HEK293 (cell line): ENCODE data around the gene ADAMTS13.

Experiments used
- CTCF ChIA-PET: fragments of 350-600 bp; formaldehyde crosslinking; extraction: SDS; loops from one replicate; lab custom pipeline; 2021; ENCODE audit warnings: antibody characterized with exemption; lab: Yijun Ruan, JAX
- POLR2A ChIA-PET: fragments of 300-600 bp; formaldehyde crosslinking; extraction: SDS; loops from one replicate; lab custom pipeline; 2020; ENCODE audit warnings: antibody characterized with exemption, inconsistent platforms; lab: Yijun Ruan, JAX
- H3K27ac ChIP-seq: fragments of 200-500 bp; sonication (Bioruptor generic); 2 replicates; pipeline ENCODE4 v1.5.1; 2014; ENCODE audit warnings: low read depth, low read length, control low read depth, inconsistent platforms; ENCODE audit errors: extremely low read depth
- H3K36me3 ChIP-seq, 2 experiments: fragments of 200-500 bp in 1 of 2; sonication (Bioruptor generic) in 1 of 2; 1 replicate in 1 of 2; 2 replicates in 1 of 2; pipeline ENCODE4 v1.5.1; 2014 to 2017; ENCODE audit warnings: inconsistent platforms in 2 of 2, low read length in 2 of 2; ENCODE audit not compliant: control insufficient read depth in 2 of 2, insufficient read depth in 1 of 2
- H3K4me1 ChIP-seq: fragments of 200-500 bp; sonication (Bioruptor generic); 2 replicates; pipeline ENCODE4 v1.5.1; 2014; ENCODE audit warnings: mild to moderate bottlenecking, low read length, inconsistent platforms; ENCODE audit not compliant: control insufficient read depth, insufficient read depth
- H3K4me3 ChIP-seq: 2 replicates; pipeline ENCODE4 v1.5.1; 2011; ENCODE audit warnings: low read depth, mild to moderate bottlenecking, control low read depth, low read length, moderate library complexity
- H3K9me3 ChIP-seq: fragments of 200-500 bp; sonication (Bioruptor generic); 2 replicates; pipeline ENCODE4 v1.5.1; 2014; ENCODE audit warnings: low read depth, low read length, inconsistent platforms; ENCODE audit not compliant: control insufficient read depth, insufficient read depth
- HIC1 ChIP-seq: fragments of 450-650 bp; formaldehyde crosslinking; IDR thresholded peaks from 2 replicates; pipeline ENCODE4 v1.5.1; 2016; ENCODE audit warnings: missing biosample characterization, missing genetic modification characterization
- KLF1 ChIP-seq: fragments of 450-650 bp; formaldehyde crosslinking; IDR thresholded peaks from 2 replicates; pipeline ENCODE4 v1.5.1; 2016; ENCODE audit warnings: missing biosample characterization, missing genetic modification characterization
- KLF17 ChIP-seq: fragments of 450-650 bp; formaldehyde crosslinking; IDR thresholded peaks from 2 replicates; pipeline ENCODE4 v1.5.1; 2016; ENCODE audit warnings: missing biosample characterization, missing genetic modification characterization
- SCRT2 ChIP-seq: fragments of 450-650 bp; formaldehyde crosslinking; IDR thresholded peaks from 2 replicates; pipeline ENCODE4 v1.5.1; 2016; ENCODE audit warnings: missing biosample characterization, missing genetic modification characterization
- SP2 ChIP-seq: fragments of 450-650 bp; formaldehyde crosslinking; IDR thresholded peaks from 2 replicates; pipeline ENCODE4 v1.5.1; 2016; ENCODE audit warnings: missing biosample characterization, missing genetic modification characterization
- ZBTB26 ChIP-seq: fragments of 450-650 bp; formaldehyde crosslinking; optimal IDR thresholded peaks from 2 replicates; pipeline ENCODE3; 2016; ENCODE audit warnings: missing biosample characterization, mild to moderate bottlenecking, missing genetic modification characterization
- ZBTB48 ChIP-seq: fragments of 450-650 bp; formaldehyde crosslinking; IDR thresholded peaks from 2 replicates; pipeline ENCODE4 v1.5.1; 2016; ENCODE audit warnings: missing biosample characterization, missing genetic modification characterization
- ZNF10 ChIP-seq: fragments of 450-650 bp; formaldehyde crosslinking; IDR thresholded peaks from 2 replicates; pipeline ENCODE4 v1.5.1; 2017; ENCODE audit warnings: missing biosample characterization, missing genetic modification characterization
- ZNF341 ChIP-seq: fragments of 450-650 bp; formaldehyde crosslinking; IDR thresholded peaks from 2 replicates; pipeline ENCODE4; 2016; ENCODE audit warnings: low read depth, missing biosample characterization, missing genetic modification characterization
- ZNF366 ChIP-seq: fragments of 450-650 bp; formaldehyde crosslinking; conservative IDR thresholded peaks from 2 replicates; pipeline ENCODE4 v1.5.1; 2016; ENCODE audit warnings: missing biosample characterization, missing genetic modification characterization
- ZNF548 ChIP-seq: fragments of 450-650 bp; formaldehyde crosslinking; IDR thresholded peaks from 2 replicates; pipeline ENCODE4 v1.5.1; 2016; ENCODE audit warnings: missing biosample characterization, missing genetic modification characterization
- ZNF585B ChIP-seq: fragments of 450-650 bp; formaldehyde crosslinking; IDR thresholded peaks from 2 replicates; pipeline ENCODE4 v1.5.1; 2016; ENCODE audit warnings: missing biosample characterization, missing genetic modification characterization
- ZNF660 ChIP-seq: fragments of 450-650 bp; IDR thresholded peaks from 2 replicates; pipeline ENCODE4 v1.5.1; 2018; ENCODE audit warnings: missing biosample characterization, mild to moderate bottlenecking, missing genetic modification characterization
- ZNF704 ChIP-seq: fragments of 450-650 bp; formaldehyde crosslinking; IDR thresholded peaks from 2 replicates; pipeline ENCODE4 v1.5.1; 2016; ENCODE audit warnings: missing biosample characterization, missing genetic modification characterization

Gene ADAMTS13

GRCh38 chr9:133460405-133461175 lies 38.4 kb downstream of the ADAMTS13 start:
- Histone ChIP-seq H3K9me3 (no peaks in the 10 kb centered on the region), H3K36me3 (peaks cover 0 to 15% of the 10 kb centered on the region in 2 experiments; a peak in 1 of 3 replicates), H3K4me3 (peak overlapping the region; percentile 86), H3K27ac (peak overlapping the region; percentile 92; the same call in 1 of the 2 replicates), H3K4me1 (no peaks in the 10 kb centered on the region)
- ChIA-PET CTCF (interaction anchor here (0.6 to 1.9 kb wide), 6 partner anchors 14 to 527 kb away, joined by 3 to 5 read pairs (median 3); no protein-coding TSS in a partner anchor), POLR2A (interaction anchor here (0.8 to 2.0 kb wide), 11 partner anchors 17 to 430 kb away, joined by 3 to 28 read pairs (median 10); partner anchors contain the start of genes GTF3C5, MED22, REXO4 and RPL7A)
- TF ChIP-seq ZNF704 (tag by site-specific recombination) (no peak), ZNF10 (tag by site-specific recombination) (peak; percentile 67; the same call in 1 of the 2 replicates), SCRT2 (tag by site-specific recombination) (peak; percentile 83), KLF1 (tag by site-specific recombination) (peak; percentile 62), ZNF548 (tag by site-specific recombination) (no peak), HIC1 (tag by site-specific recombination) (0 out of 2 replicates have a peak, but pooled peaks have one; percentile 36), ZNF341 (tag by site-specific recombination) (no peak), ZNF660 (tag by site-specific recombination) (0 out of 2 replicates have a peak, but pooled peaks have one; percentile 3), ZNF366 (tag by site-specific recombination) (0 out of 2 replicates have a peak, but pooled peaks have one; percentile 23), KLF17 (tag by site-specific recombination) (0 out of 2 replicates have a peak, but pooled peaks have one; percentile 31), SP2 (tag by site-specific recombination) (0 out of 2 replicates have a peak, but pooled peaks have one; percentile 5), ZBTB48 (tag by site-specific recombination) (0 out of 2 replicates have a peak, but pooled peaks have one; percentile 27)

GRCh38 chr9:133461975-133462374 lies 39.8 kb downstream of the ADAMTS13 start:
- ChIA-PET CTCF (interaction anchor here (0.7 to 1.9 kb wide), 4 partner anchors 25 to 533 kb away, joined by 3 to 10 read pairs (median 4); no protein-coding TSS in a partner anchor), POLR2A (interaction anchor here (1.3 kb wide), 1 partner anchor 87 kb away, joined by 3 read pairs; no protein-coding TSS in a partner anchor)
- H3K36me3 ChIP-seq, result peaks cover 0 to 8% of the 10 kb centered on the region in 2 experiments; a peak in 1 of 3 replicates
- no peak for TF ChIP-seq ZBTB26 (tag by site-specific recombination)
- no peak for TF ChIP-seq ZNF585B (tag by site-specific recombination)
- no peak overlapping the region for H3K4me3 ChIP-seq
- H3K4me1 ChIP-seq, result no peaks in the 10 kb centered on the region
- no peak overlapping the region for H3K27ac ChIP-seq
- no peaks in the 10 kb centered on the region for H3K9me3 ChIP-seq
